ENCODE results near the gene SORCS3. TPM values are rescaled to one million over a fixed set of nuclear protein-coding genes. Genes with fewer than 3 reads are reported as not detected.

The SORCS3 gene
- total RNA-seq, 4 donors from 2014 or later: 0.26 to 0.50 (median 0.41) TPM

GRCh38 chr10:104650635-104651331, 9.7 kb downstream of the SORCS3 start:
- Histone ChIP-seq H3K9me3 (no peaks in the 10 kb centered on the region), H3K27me3 (peaks cover 0 to 3% (median 0%) of the 10 kb centered on the region in 4 donors), H3K36me3 (no peaks in the 10 kb centered on the region), H3K27ac (replicated peaks in 1 of 4) (no peak overlapping the region), H3K4me1 (no peaks in the 10 kb centered on the region), H3K4me3 (no peak overlapping the region)
- no peak for DNase-seq (ENCODE audit: extremely low spot score)
- 81% methylated on average over 3 of the region's 3 CpGs for WGBS
- intact Hi-C loops (cut with DNase I): no loop called here
- TF ChIP-seq POLR2A (IDR thresholded peaks at IDR 0.05; ENCODE audit: low read depth): no peak
- TF ChIP-seq CTCF (IDR thresholded peaks at IDR 0.05): no peak

DNA sequence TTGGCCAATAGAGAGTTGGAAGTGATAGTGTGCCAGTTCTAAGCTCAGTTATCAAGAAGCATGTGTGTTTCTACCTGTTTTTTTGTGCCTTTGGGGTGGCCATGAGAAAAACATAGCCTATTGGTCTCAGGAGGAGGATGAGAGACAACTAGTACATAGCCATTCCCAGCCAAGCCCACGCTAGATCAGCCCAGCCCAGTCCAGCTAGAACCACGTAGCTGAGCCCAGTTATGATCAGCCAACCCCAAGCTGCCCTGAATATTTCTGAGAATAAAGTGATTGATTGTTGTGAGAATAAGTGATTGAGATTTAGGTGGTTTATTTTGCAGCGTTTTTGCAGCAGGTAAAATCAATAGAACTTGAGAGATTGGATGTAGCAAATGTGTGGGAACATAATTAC, 15.9 kb downstream of the SORCS3 start:
- H3K27ac ChIP-seq (replicated peaks in 1 of 4): peak overlapping the region; percentile 2 to 59 (median 12)
- intact Hi-C loops (cut with DNase I): no loop called here
- no peak for DNase-seq (ENCODE audit: extremely low spot score)

DNA sequence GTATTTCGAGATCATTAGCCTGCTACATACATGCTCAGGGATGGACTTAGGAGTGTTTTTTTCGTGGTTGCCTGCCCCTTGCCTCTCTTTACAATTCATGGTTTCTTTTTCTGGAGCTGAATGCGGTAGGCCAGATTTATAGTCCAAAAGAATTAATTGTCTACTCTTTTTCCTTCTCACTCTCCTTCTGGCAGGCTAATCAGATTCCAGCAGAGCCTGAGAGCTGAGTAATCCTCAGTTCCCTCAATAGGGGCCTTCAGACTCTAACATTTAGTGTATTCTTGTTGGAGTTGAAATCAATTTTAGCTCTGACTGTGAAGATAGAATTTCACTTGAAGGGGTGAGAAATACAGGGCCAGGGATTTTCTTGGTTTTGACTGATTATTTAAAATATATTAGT, 16.4 kb downstream of the SORCS3 start:
- intact Hi-C loops (cut with DNase I): no loop called here

More for the DNA sequence above, 15.9 kb downstream of the SORCS3 start:
- no peaks in the 10 kb centered on the region for H3K36me3 ChIP-seq
- peaks cover 0 to 16% (median 11%) of the 10 kb centered on the region in 4 donors for H3K4me1 ChIP-seq
- H3K4me3 ChIP-seq: no peak overlapping the region
- TF ChIP-seq POLR2AphosphoS5 (IDR thresholded peaks at IDR 0.05) (no peak), CTCF (IDR thresholded peaks at IDR 0.05) (no peak), EP300 (IDR thresholded peaks at IDR 0.05) (no peak), POLR2A (IDR thresholded peaks at IDR 0.05; ENCODE audit: low read depth) (no peak)
- 71% methylated on average over 3 of the region's 3 CpGs for WGBS
- H3K27me3 ChIP-seq: no peaks in the 10 kb centered on the region
- H3K9me3 ChIP-seq: no peaks in the 10 kb centered on the region

GRCh38 chr10:104658067-104658466, 17.0 kb downstream of the SORCS3 start:
- Histone ChIP-seq H3K4me3 (no peak overlapping the region), H3K27ac (replicated peaks in 1 of 4) (no peak overlapping the region), H3K9me3 (no peaks in the 10 kb centered on the region), H3K27me3 (no peaks in the 10 kb centered on the region), H3K4me1 (peaks cover 0 to 16% (median 11%) of the 10 kb centered on the region in 4 donors), H3K36me3 (no peaks in the 10 kb centered on the region)
- DNase-seq (ENCODE audit: extremely low spot score): no peak
- intact Hi-C loops (cut with DNase I): no loop called here
- no peak for TF ChIP-seq POLR2A (IDR thresholded peaks at IDR 0.05; ENCODE audit: low read depth)
- TF ChIP-seq CTCF (IDR thresholded peaks at IDR 0.05): no peak
- no peak for TF ChIP-seq EP300 (IDR thresholded peaks at IDR 0.05)
- no peak for TF ChIP-seq POLR2AphosphoS5 (IDR thresholded peaks at IDR 0.05)
- WGBS: 75% methylated on average over 1 of the region's 1 CpG

More for the DNA sequence above, 16.4 kb downstream of the SORCS3 start:
- TF ChIP-seq CTCF (IDR thresholded peaks at IDR 0.05): no peak
- TF ChIP-seq POLR2AphosphoS5 (IDR thresholded peaks at IDR 0.05): no peak
- no peak for TF ChIP-seq POLR2A (IDR thresholded peaks at IDR 0.05; ENCODE audit: low read depth)
- TF ChIP-seq EP300 (IDR thresholded peaks at IDR 0.05): no peak
- peak overlapping the region; percentile 2 to 59 (median 12) for H3K27ac ChIP-seq (replicated peaks in 1 of 4)
- peaks cover 0 to 16% (median 11%) of the 10 kb centered on the region in 4 donors for H3K4me1 ChIP-seq
- DNase-seq (ENCODE audit: extremely low spot score): no peak
- H3K36me3 ChIP-seq: no peaks in the 10 kb centered on the region
- no peaks in the 10 kb centered on the region for H3K27me3 ChIP-seq
- no peak overlapping the region for H3K4me3 ChIP-seq
- H3K9me3 ChIP-seq: no peaks in the 10 kb centered on the region
- 49% methylated on average over 3 of the region's 3 CpGs for WGBS

GRCh38 chr10:104659809-104660208, 18.7 kb downstream of the SORCS3 start:
- H3K27ac ChIP-seq (replicated peaks in 1 of 4): no peak overlapping the region
- H3K4me3 ChIP-seq: no peak overlapping the region
- DNase-seq (ENCODE audit: extremely low spot score): peak; percentile 85
- H3K36me3 ChIP-seq: no peaks in the 10 kb centered on the region
- intact Hi-C loops (cut with DNase I): no loop called here
- H3K9me3 ChIP-seq: no peaks in the 10 kb centered on the region
- TF ChIP-seq EP300 (IDR thresholded peaks at IDR 0.05) (no peak), CTCF (IDR thresholded peaks at IDR 0.05) (no peak), POLR2AphosphoS5 (IDR thresholded peaks at IDR 0.05) (no peak), POLR2A (IDR thresholded peaks at IDR 0.05; ENCODE audit: low read depth) (no peak)
- peaks cover 0 to 16% (median 11%) of the 10 kb centered on the region in 4 donors for H3K4me1 ChIP-seq
- 76% methylated on average over 4 of the region's 4 CpGs for WGBS
- no peaks in the 10 kb centered on the region for H3K27me3 ChIP-seq

Data from esophagus muscularis mucosa (tissue), 4 donors.